Esophagus muscularis mucosa (tissue), 4 donors: ENCODE results near the gene CC2D1A.

Experiments used
- EP300 ChIP-seq: sonication (generic); formaldehyde crosslinking; IDR thresholded peaks from one replicate; pipeline ENCODE4 v1.6.1; 2017; ENCODE audit warnings: antibody characterized with exemption
- POLR2A ChIP-seq: fragments of 450-650 bp; IDR thresholded peaks from one replicate; pipeline ENCODE4 v1.6.1; 2017; ENCODE audit warnings: antibody characterized with exemption, moderate library complexity, mild to moderate bottlenecking, low read depth
- POLR2AphosphoS5 ChIP-seq, 2 donors: sonication (generic); formaldehyde crosslinking; IDR thresholded peaks; one replicate each; pipeline ENCODE4 v1.6.1; 2017; ENCODE audit warnings: antibody characterized with exemption in 2 of 2
- TF ChIP-seq, protein P1 (sequence below), 3 experiments: fragments of 200-600 bp in 2 of 3; fragments of 450-650 bp in 1 of 3; sonication (generic) in 2 of 3; IDR thresholded peaks; one replicate each; pipeline ENCODE4 v1.5.1; 2017 to 2019; ENCODE audit warnings: antibody characterized with exemption in 3 of 3, mild to moderate bottlenecking in 2 of 3, moderate library complexity in 1 of 3

DNA sequence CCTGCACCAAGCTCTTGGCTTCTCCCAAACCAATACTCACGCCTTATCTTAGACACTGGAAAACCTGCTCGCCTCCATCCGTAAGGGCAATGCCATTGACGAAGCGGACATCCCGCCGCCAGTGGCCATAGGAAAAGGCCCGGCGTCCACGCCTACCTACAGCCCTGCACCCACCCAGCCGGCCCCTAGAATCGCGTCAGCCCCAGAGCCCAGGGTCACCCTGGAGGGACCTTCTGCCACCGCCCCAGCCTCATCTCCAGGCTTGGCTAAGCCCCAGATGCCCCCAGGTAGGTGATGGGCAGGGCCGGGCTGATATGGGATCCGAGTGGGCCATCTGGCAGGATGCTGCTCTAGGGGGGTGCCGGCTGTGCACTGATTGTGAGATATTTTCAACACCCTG, 7.4 kb downstream of the CC2D1A start:
- TF ChIP-seq, protein P1, sequence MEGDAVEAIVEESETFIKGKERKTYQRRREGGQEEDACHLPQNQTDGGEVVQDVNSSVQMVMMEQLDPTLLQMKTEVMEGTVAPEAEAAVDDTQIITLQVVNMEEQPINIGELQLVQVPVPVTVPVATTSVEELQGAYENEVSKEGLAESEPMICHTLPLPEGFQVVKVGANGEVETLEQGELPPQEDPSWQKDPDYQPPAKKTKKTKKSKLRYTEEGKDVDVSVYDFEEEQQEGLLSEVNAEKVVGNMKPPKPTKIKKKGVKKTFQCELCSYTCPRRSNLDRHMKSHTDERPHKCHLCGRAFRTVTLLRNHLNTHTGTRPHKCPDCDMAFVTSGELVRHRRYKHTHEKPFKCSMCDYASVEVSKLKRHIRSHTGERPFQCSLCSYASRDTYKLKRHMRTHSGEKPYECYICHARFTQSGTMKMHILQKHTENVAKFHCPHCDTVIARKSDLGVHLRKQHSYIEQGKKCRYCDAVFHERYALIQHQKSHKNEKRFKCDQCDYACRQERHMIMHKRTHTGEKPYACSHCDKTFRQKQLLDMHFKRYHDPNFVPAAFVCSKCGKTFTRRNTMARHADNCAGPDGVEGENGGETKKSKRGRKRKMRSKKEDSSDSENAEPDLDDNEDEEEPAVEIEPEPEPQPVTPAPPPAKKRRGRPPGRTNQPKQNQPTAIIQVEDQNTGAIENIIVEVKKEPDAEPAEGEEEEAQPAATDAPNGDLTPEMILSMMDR (IDR thresholded peaks at IDR 0.05), result no peak
- TF ChIP-seq POLR2A (no peak), POLR2AphosphoS5 (IDR thresholded peaks at IDR 0.05) (no peak), EP300 (no peak)
